OCI-LY7 (cell line): ENCODE data around the gene METTL25B.

Source experiments
- EZH2phosphoT487 ChIP-seq: fragments of 200-600 bp; sonication (generic); IDR thresholded peaks from 2 replicates; pipeline ENCODE4 v1.6.1; 2018; ENCODE audit warnings: low read depth, borderline replicate concordance, mild to moderate bottlenecking, mixed run types, antibody characterized with exemption, low read length, moderate library complexity, mixed read lengths
- TF ChIP-seq, protein P1 (sequence below): fragments of 200-600 bp; sonication (generic); conservative IDR thresholded peaks from 2 replicates; pipeline ENCODE4 v1.5.1; 2014; ENCODE audit warnings: mild to moderate bottlenecking, antibody characterized with exemption, low read length, moderate library complexity, mixed read lengths

DNA sequence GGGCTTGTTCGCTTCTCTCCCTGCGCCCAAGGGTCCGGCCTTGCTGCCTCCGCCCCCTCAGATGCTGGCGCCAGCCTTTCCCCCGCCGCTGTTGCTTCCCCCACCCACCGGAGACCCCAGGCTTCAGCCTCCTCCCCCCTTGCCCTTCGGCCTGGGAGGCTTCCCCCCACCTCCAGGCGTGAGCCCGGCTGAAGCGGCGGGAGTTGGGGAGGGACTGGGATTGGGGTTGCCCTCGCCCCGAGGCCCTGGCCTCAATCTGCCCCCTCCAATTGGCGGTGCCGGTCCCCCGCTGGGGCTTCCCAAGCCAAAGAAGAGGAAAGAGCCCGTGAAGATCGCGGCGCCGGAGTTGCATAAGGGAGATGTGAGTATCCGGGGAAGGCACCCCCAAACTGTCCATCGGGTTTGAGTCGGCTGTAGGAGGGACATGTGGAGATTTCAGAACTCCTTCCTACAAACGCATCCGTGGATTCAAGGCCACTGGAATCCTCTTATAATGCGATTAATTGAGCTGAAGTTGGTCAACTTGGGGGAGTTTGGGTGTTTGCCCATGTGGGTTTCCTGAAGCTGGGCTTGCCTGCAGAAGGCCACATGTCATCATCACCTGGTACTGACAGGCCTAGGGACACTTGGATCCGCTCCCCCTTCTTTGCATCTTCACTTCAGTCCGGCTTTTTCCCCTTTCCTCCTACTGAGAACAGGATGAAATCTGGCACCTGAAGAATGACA, 39.8 kb downstream of the METTL25B start:
- TF ChIP-seq, protein P1, sequence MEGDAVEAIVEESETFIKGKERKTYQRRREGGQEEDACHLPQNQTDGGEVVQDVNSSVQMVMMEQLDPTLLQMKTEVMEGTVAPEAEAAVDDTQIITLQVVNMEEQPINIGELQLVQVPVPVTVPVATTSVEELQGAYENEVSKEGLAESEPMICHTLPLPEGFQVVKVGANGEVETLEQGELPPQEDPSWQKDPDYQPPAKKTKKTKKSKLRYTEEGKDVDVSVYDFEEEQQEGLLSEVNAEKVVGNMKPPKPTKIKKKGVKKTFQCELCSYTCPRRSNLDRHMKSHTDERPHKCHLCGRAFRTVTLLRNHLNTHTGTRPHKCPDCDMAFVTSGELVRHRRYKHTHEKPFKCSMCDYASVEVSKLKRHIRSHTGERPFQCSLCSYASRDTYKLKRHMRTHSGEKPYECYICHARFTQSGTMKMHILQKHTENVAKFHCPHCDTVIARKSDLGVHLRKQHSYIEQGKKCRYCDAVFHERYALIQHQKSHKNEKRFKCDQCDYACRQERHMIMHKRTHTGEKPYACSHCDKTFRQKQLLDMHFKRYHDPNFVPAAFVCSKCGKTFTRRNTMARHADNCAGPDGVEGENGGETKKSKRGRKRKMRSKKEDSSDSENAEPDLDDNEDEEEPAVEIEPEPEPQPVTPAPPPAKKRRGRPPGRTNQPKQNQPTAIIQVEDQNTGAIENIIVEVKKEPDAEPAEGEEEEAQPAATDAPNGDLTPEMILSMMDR: no peak
- TF ChIP-seq EZH2phosphoT487: no peak
